ENCODE results near the gene FAM169A. TPM values are rescaled to one million over a fixed set of nuclear protein-coding genes. Genes with fewer than 3 reads are reported as not detected.

The FAM169A gene
- total and polyA plus RNA-seq, 12 donors: 0.25 to 10.6 (median 4.4) TPM

- WGBS, 2 donors: 65 to 66% methylated on average over 27 of the region's 27 CpGs
- H3K9me3 ChIP-seq: no peaks in the 10 kb centered on the region
- H3K4me1 ChIP-seq: peaks cover 5 to 53% (median 30%) of the 10 kb centered on the region in 9 donors
- H3K36me3 ChIP-seq: peaks cover 0 to 54% (median 20%) of the 10 kb centered on the region in 9 donors
- no peaks in the 10 kb centered on the region for H3K27me3 ChIP-seq
- ATAC-seq (no peak), DNase-seq (no peak)
- peak overlapping the region in 4 of 10 donors; percentile 62 to 88 (median 84) for H3K27ac ChIP-seq
- no peak for TF ChIP-seq CTCF (IDR thresholded peaks at IDR 0.05)
- intact Hi-C loops (cut with DNase I): loop anchor here in 8 of 10 donors (2.0 to 10.0 kb wide), 10 partner anchors 79 to 1201 kb away; partner anchors contain the start of genes HEXB (in 2 of the 8), ANKRA2 (in 1 of the 8) and UTP15 (in 1 of the 8)
- H3K4me3 ChIP-seq: peak overlapping the region; percentile 79 to 96 (median 91)
These were observed 100.3 kb downstream of the FAM169A start for GRCh38 chr5:74765929-74766328.

- Histone ChIP-seq H3K4me1 (peaks cover 5 to 60% (median 30%) of the 10 kb centered on the region in 9 donors), H3K4me3 (peak overlapping the region in 4 of 10 donors; percentile 88 to 92 (median 90)), H3K27me3 (no peaks in the 10 kb centered on the region), H3K9me3 (no peaks in the 10 kb centered on the region), H3K36me3 (peaks cover 0 to 54% (median 20%) of the 10 kb centered on the region in 9 donors), H3K27ac (no peak overlapping the region)
- intact Hi-C loops (cut with DNase I): loop anchor here in 8 of 10 donors (5.0 to 10.0 kb wide), 9 partner anchors 78 to 1200 kb away; partner anchors contain the start of genes HEXB (in 2 of the 8), ANKRA2 (in 1 of the 8) and UTP15 (in 1 of the 8)
- DNase-seq (no peak), ATAC-seq (no peak)
- TF ChIP-seq CTCF (IDR thresholded peaks at IDR 0.05): no peak
- WGBS, 2 donors: 63 to 64% methylated on average over 9 of the region's 9 CpGs
These were observed 101.0 kb downstream of the FAM169A start for GRCh38 chr5:74765201-74765600.

GRCh38 chr5:74763504-74763903 lies 102.7 kb downstream of the FAM169A start:
- Histone ChIP-seq H3K36me3 (peaks cover 0 to 57% (median 14%) of the 10 kb centered on the region in 9 donors), H3K9me3 (no peaks in the 10 kb centered on the region), H3K27ac (no peak overlapping the region), H3K4me3 (no peak overlapping the region), H3K27me3 (no peaks in the 10 kb centered on the region), H3K4me1 (peaks cover 5 to 62% (median 30%) of the 10 kb centered on the region in 9 donors)
- intact Hi-C loops (cut with DNase I): loop anchor here in 6 of 10 donors (10.0 kb wide), 5 partner anchors 79 to 1199 kb away; partner anchors contain the start of genes ANKRA2 (in 1 of the 6), HEXB (in 1 of the 6) and UTP15 (in 1 of the 6)
- DNase-seq (no peak), ATAC-seq (no peak)
- no peak for TF ChIP-seq CTCF (IDR thresholded peaks at IDR 0.05)

GRCh38 chr5:74762599-74762998 lies 103.6 kb downstream of the FAM169A start:
- Histone ChIP-seq H3K36me3 (peaks cover 0 to 66% (median 23%) of the 10 kb centered on the region in 9 donors), H3K27me3 (no peaks in the 10 kb centered on the region), H3K4me1 (peaks cover 5 to 53% (median 22%) of the 10 kb centered on the region in 9 donors), H3K4me3 (no peak overlapping the region), H3K27ac (no peak overlapping the region), H3K9me3 (no peaks in the 10 kb centered on the region)
- WGBS, 2 donors: 94 to 96% methylated on average over 2 of the region's 2 CpGs
- no peak for TF ChIP-seq CTCF (IDR thresholded peaks at IDR 0.05)
- ATAC-seq (no peak), DNase-seq (no peak)
- intact Hi-C loops (cut with DNase I): loop anchor here in 6 of 10 donors (10.0 kb wide), 5 partner anchors 78 to 1198 kb away; partner anchors contain the start of genes ANKRA2 (in 1 of the 6), HEXB (in 1 of the 6) and UTP15 (in 1 of the 6)

Measured in heart right ventricle (tissue), 16 donors.